ENCODE measurements around the gene VTI1A.
"Not testable (repeated sequence)": the region's sequence is repeated elsewhere in the genome, so short reads cannot be mapped to it uniquely, and the experiment has no call there.

Gene VTI1A

GRCh38 chr10:112446855-112447619 lies at the start of gene VTI1A, which contains the start of gene ZDHHC6:
Gene VTI1A (plus strand): TSS chr10:112447215. CDS start chr10:112447374, 159 bp downstream.
Gene ZDHHC6 (minus strand): TSS chr10:112446914. CDS start chr10:112445436, 1,478 bp downstream.
- DNase-seq = peak; percentile 81

GRCh38 chr10:112397592-112397991 lies 49.4 kb upstream of the VTI1A start:
- no peak for DNase-seq

- no peak for DNase-seq
Observed at GRCh38 chr10:112402917-112403316, 44.1 kb upstream of the VTI1A start.

GRCh38 chr10:112404617-112405016 lies 42.4 kb upstream of the VTI1A start:
- no peak for DNase-seq

- DNase-seq = not testable (repeated sequence)
Observed at GRCh38 chr10:112406806-112407205, 40.2 kb upstream of the VTI1A start.

GRCh38 chr10:112407696-112408095 lies 39.3 kb upstream of the VTI1A start:
- DNase-seq = no peak

- no peak for DNase-seq
Observed at GRCh38 chr10:112409299-112409698, 37.7 kb upstream of the VTI1A start.

GRCh38 chr10:112409755-112410154 lies 37.3 kb upstream of the VTI1A start:
- DNase-seq = no peak

- DNase-seq = no peak
Observed at GRCh38 chr10:112412696-112413095, 34.3 kb upstream of the VTI1A start.

- no peak for DNase-seq
Observed at GRCh38 chr10:112421731-112422130, 25.3 kb upstream of the VTI1A start.

- DNase-seq = no peak
Observed at GRCh38 chr10:112424651-112425050, 22.4 kb upstream of the VTI1A start.

GRCh38 chr10:112426111-112426510 lies 20.9 kb upstream of the VTI1A start:
- no peak for DNase-seq

- DNase-seq = no peak
Observed at GRCh38 chr10:112429147-112429546, 17.9 kb upstream of the VTI1A start.

- DNase-seq = no peak
Observed at GRCh38 chr10:112429654-112430230, 17.3 kb upstream of the VTI1A start.

GRCh38 chr10:112433136-112433535 lies 13.9 kb upstream of the VTI1A start:
- no peak for DNase-seq

GRCh38 chr10:112434988-112435619 lies 11.9 kb upstream of the VTI1A start:
- DNase-seq = no peak

GRCh38 chr10:112438356-112438755 lies 8.7 kb upstream of the VTI1A start:
- no peak for DNase-seq

- DNase-seq = no peak
Observed at GRCh38 chr10:112441520-112441919, 5.5 kb upstream of the VTI1A start.

GRCh38 chr10:112442063-112442462 lies 5.0 kb upstream of the VTI1A start:
- no peak for DNase-seq

- no peak for DNase-seq
Observed at GRCh38 chr10:112446055-112446854, 760 bp upstream of the VTI1A start.

- no peak for DNase-seq
Observed at GRCh38 chr10:112447620-112447928, 559 bp downstream of the VTI1A start.

- no peak for DNase-seq
Observed at GRCh38 chr10:112448888-112449287, 1.9 kb downstream of the VTI1A start.
